ENCODE measurements around the gene CIDEB. TPM values are rescaled to one million over a fixed set of nuclear protein-coding genes. Genes with fewer than 3 reads are reported as not detected.

CIDEB gene
- total and polyA plus RNA-seq, 2 of the 13 experiments (the other 11 are each of a cell fraction or from before 2014, with no cell fraction given) = 35.8 to 110 TPM

- TF ChIP-seq STAT6 (CRISPR knock-in tag; IDR thresholded peaks at IDR 0.05; ENCODE audit: borderline replicate concordance) (no peak), BATF2 (CRISPR knock-in tag; IDR thresholded peaks at IDR 0.05) (no peak), NR2F2 (IDR thresholded peaks at IDR 0.05; ENCODE audit: borderline replicate concordance, low read depth) (no peak)
Observed at GRCh38 chr14:24324024-24324423, 16.2 kb upstream of the CIDEB start (continued).

- in situ Hi-C loops (cut with HindIII; ENCODE audit: extremely low pct_ligation_motif_present, low pct_unique_long_range_greater_than_20kb) (no loop called here), intact Hi-C loops (cut with micrococcal nuclease; ENCODE audit: unreplicated experiment) (no loop called here)
- peaks cover 25 to 78% of the 10 kb centered on the region in 2 experiments for H3K27me3 ChIP-seq (ENCODE audit: control insufficient read depth in 1 of 2, insufficient read depth in 2 of 2, low read length in 2 of 2)
- DNase-seq (ENCODE audit: low spot score) = no peak
- no peak overlapping the region for H2AFZ ChIP-seq (ENCODE audit: low read length)
- peak; percentile 1; the same call in 1 of the 3 replicates for ATAC-seq
- no peaks in the 10 kb centered on the region for H3K79me2 ChIP-seq (ENCODE audit: insufficient read depth, low read length)
- no peaks in the 10 kb centered on the region for H3K9me3 ChIP-seq (ENCODE audit: low read length)
- BruUV-seq (replicated peaks) = no TSS peak
- no peak overlapping the region for H3K9ac ChIP-seq (ENCODE audit: insufficient read depth, low read depth, low read length)
- ChIA-PET CTCF (ENCODE audit: low intra/inter-chr PET ratio, low total read pairs) (interaction anchor here (0.6 kb wide), 1 partner anchor 114 kb away, joined by 3 read pairs; no protein-coding TSS in a partner anchor), POLR2A (interaction anchor here (0.6 to 1.4 kb wide), 4 partner anchors 17 to 108 kb away, joined by 3 to 5 read pairs (median 4); partner anchors contain the start of genes DHRS1, NOP9 and TINF2)
- FAIRE-seq = no peak
- peaks cover 9% of the 10 kb centered on the region for H3K4me1 ChIP-seq (ENCODE audit: insufficient read depth, low read length)
- no peak for TF ChIP-seq BCL6 (CRISPR knock-in tag; IDR thresholded peaks at IDR 0.05)
- no peak for TF ChIP-seq ZNF784 (CRISPR knock-in tag; IDR thresholded peaks at IDR 0.05; ENCODE audit: borderline replicate concordance)
- no peak overlapping the region for H3K4me3 ChIP-seq (replicated peaks in 1 of 3; ENCODE audit: insufficient read depth in 1 of 3, low read depth in 2 of 3, low read length in 3 of 3)
- H3K36me3 ChIP-seq (replicated peaks in 1 of 2; ENCODE audit: control insufficient read depth in 1 of 2, insufficient read depth in 2 of 2, low read length in 2 of 2) = no peaks in the 10 kb centered on the region
- 0% methylated on average over 3 of the region's 3 CpGs for WGBS (ENCODE audit: low lambda C conversion rate)
- no peaks in the 10 kb centered on the region for H4K20me1 ChIP-seq (ENCODE audit: insufficient read depth, low read length)
- no peak overlapping the region for H3K27ac ChIP-seq (ENCODE audit: extremely low read length, insufficient read depth, low read length)
- H3K4me2 ChIP-seq (ENCODE audit: low read depth, low read length) = no peak overlapping the region
Observed at GRCh38 chr14:24323341-24323740, 15.6 kb upstream of the CIDEB start.

Measured in HepG2 (cell line).